ENCODE measurements around the gene TTC6. TPM values are rescaled to one million over a fixed set of nuclear protein-coding genes. Genes with fewer than 3 reads are reported as not detected.

The TTC6 gene
- total and polyA plus RNA-seq, 10 of the 15 experiments (the other 5 are each of a cell fraction or from before 2014, with no cell fraction given) = not detected

GRCh38 chr14:37591311-37591940 lies 4.0 kb upstream of the TTC6 start:
- DNase-seq (ENCODE audit: low read depth, low spot score) = no peak
- in situ Hi-C loops (cut with MboI) = no loop called here
- Histone ChIP-seq H3K27ac (ENCODE audit: control insufficient read depth, insufficient read depth) (no peak overlapping the region), H3K36me3 (ENCODE audit: control insufficient read depth in 2 of 2, insufficient read depth in 2 of 2, low read length in 1 of 2) (no peaks in the 10 kb centered on the region), H3K4me2 (ENCODE audit: control insufficient read depth, insufficient read depth) (no peak overlapping the region), H3K9me3 (replicated peaks; ENCODE audit: control insufficient read depth, insufficient read depth, low read length) (no peaks in the 10 kb centered on the region; the same call in 2 of the 3 replicates), H2AFZ (ENCODE audit: control insufficient read depth, low read depth, low read length) (no peak overlapping the region), H3K27me3 (replicated peaks in 1 of 2; ENCODE audit: control insufficient read depth in 2 of 2, insufficient read depth in 2 of 2, low read length in 1 of 2) (no peaks in the 10 kb centered on the region; a peak in 1 of 4 replicates), H3K4me1 (ENCODE audit: control insufficient read depth, insufficient read depth, low read length) (no peaks in the 10 kb centered on the region), H3K9ac (ENCODE audit: control insufficient read depth, insufficient read depth, low read length) (no peak overlapping the region), H4K20me1 (ENCODE audit: control insufficient read depth, insufficient read depth) (no peaks in the 10 kb centered on the region), H3K4me3 (no peak overlapping the region), H3K79me2 (ENCODE audit: control insufficient read depth, insufficient read depth, low read length) (no peaks in the 10 kb centered on the region)
- ChIA-PET CTCF (no interaction called here), SMC1A (ENCODE audit: uncharacterized antibody, unreplicated experiment) (no interaction called here), RAD21 (ENCODE audit: unreplicated experiment) (no interaction called here), POLR2A (no interaction called here)
- no peak for ATAC-seq
- FAIRE-seq = no peak
- intact Hi-C loops (cut with micrococcal nuclease; ENCODE audit: unreplicated experiment) = no loop called here
- BruUV-seq (replicated peaks) = no TSS peak
- WGBS (ENCODE audit: insufficient coverage, insufficient replicate concordance, low lambda C conversion rate, missing lambda C conversion rate) = 53% methylated on average over 38 of the region's 45 CpGs
- TF ChIP-seq SUZ12 (IDR thresholded peaks at IDR 0.05; ENCODE audit: unreplicated experiment) (no peak), BRCA1 (IDR thresholded peaks at IDR 0.05; ENCODE audit: low read depth, low read length) (no peak)

GRCh38 chr14:37591941-37592481 lies 3.4 kb upstream of the TTC6 start:
- Histone ChIP-seq H3K9ac (ENCODE audit: control insufficient read depth, insufficient read depth, low read length) (no peak overlapping the region), H3K79me2 (ENCODE audit: control insufficient read depth, insufficient read depth, low read length) (no peaks in the 10 kb centered on the region), H3K27me3 (replicated peaks in 1 of 2; ENCODE audit: control insufficient read depth in 2 of 2, insufficient read depth in 2 of 2, low read length in 1 of 2) (no peaks in the 10 kb centered on the region; a peak in 1 of 4 replicates), H3K4me3 (no peak overlapping the region), H3K4me2 (ENCODE audit: control insufficient read depth, insufficient read depth) (no peak overlapping the region), H3K27ac (ENCODE audit: control insufficient read depth, insufficient read depth) (no peak overlapping the region), H3K36me3 (ENCODE audit: control insufficient read depth in 2 of 2, insufficient read depth in 2 of 2, low read length in 1 of 2) (no peaks in the 10 kb centered on the region), H3K4me1 (ENCODE audit: control insufficient read depth, insufficient read depth, low read length) (no peaks in the 10 kb centered on the region), H2AFZ (ENCODE audit: control insufficient read depth, low read depth, low read length) (no peak overlapping the region), H4K20me1 (ENCODE audit: control insufficient read depth, insufficient read depth) (no peaks in the 10 kb centered on the region), H3K9me3 (replicated peaks; ENCODE audit: control insufficient read depth, insufficient read depth, low read length) (no peaks in the 10 kb centered on the region; the same call in 2 of the 3 replicates)
- intact Hi-C loops (cut with micrococcal nuclease; ENCODE audit: unreplicated experiment) = no loop called here
- DNase-seq (ENCODE audit: low read depth, low spot score) = no peak
- WGBS (ENCODE audit: insufficient coverage, insufficient replicate concordance, low lambda C conversion rate, missing lambda C conversion rate) = 90% methylated on average over 33 of the region's 58 CpGs
- SMC1A ChIA-PET (ENCODE audit: uncharacterized antibody, unreplicated experiment) = no interaction called here
- ATAC-seq = no peak
- no peak for FAIRE-seq
- CTCF ChIA-PET = no interaction called here
- in situ Hi-C loops (cut with MboI) = no loop called here
- no peak for TF ChIP-seq ATF3 (IDR thresholded peaks at IDR 0.05; ENCODE audit: borderline replicate concordance, extremely low read depth, low read depth, low read length)
- TF ChIP-seq NBN (IDR thresholded peaks at IDR 0.05) = no peak
- TF ChIP-seq E2F4 (IDR thresholded peaks at IDR 0.05; ENCODE audit: low read depth, low read length) = no peak
- TF ChIP-seq NRF1 (conservative IDR thresholded peaks at IDR 0.05; ENCODE audit: low read depth, low read length) = no peak
- TF ChIP-seq E4F1 (IDR thresholded peaks at IDR 0.05; ENCODE audit: borderline replicate concordance, partially characterized antibody) = no peak
- no peak for TF ChIP-seq IRF4 (IDR thresholded peaks at IDR 0.05; ENCODE audit: low read depth, low read length)
- TF ChIP-seq NFXL1 (IDR thresholded peaks at IDR 0.05; ENCODE audit: borderline replicate concordance) = no peak
- no TSS peak for BruUV-seq (replicated peaks)
- RAD21 ChIA-PET (ENCODE audit: unreplicated experiment) = no interaction called here
- POLR2A ChIA-PET = no interaction called here

Data from GM12878 (cell line).